SK-N-MC (cell line): ENCODE data around the gene CKLF.

Experiments
- FOXP2 ChIP-seq: optimal IDR thresholded peaks from 2 replicates; pipeline ENCODE3; 2011; ENCODE audit warnings: mild to moderate bottlenecking, moderate library complexity; ENCODE audit not compliant: insufficient read depth; ENCODE audit errors: extremely low read length, control extremely low read depth
- POLR2AphosphoS5 ChIP-seq: IDR thresholded peaks from 2 replicates; pipeline ENCODE4 v1.6.1; 2012; ENCODE audit warnings: mild to moderate bottlenecking, low read depth, low read length, borderline replicate concordance

DNA sequence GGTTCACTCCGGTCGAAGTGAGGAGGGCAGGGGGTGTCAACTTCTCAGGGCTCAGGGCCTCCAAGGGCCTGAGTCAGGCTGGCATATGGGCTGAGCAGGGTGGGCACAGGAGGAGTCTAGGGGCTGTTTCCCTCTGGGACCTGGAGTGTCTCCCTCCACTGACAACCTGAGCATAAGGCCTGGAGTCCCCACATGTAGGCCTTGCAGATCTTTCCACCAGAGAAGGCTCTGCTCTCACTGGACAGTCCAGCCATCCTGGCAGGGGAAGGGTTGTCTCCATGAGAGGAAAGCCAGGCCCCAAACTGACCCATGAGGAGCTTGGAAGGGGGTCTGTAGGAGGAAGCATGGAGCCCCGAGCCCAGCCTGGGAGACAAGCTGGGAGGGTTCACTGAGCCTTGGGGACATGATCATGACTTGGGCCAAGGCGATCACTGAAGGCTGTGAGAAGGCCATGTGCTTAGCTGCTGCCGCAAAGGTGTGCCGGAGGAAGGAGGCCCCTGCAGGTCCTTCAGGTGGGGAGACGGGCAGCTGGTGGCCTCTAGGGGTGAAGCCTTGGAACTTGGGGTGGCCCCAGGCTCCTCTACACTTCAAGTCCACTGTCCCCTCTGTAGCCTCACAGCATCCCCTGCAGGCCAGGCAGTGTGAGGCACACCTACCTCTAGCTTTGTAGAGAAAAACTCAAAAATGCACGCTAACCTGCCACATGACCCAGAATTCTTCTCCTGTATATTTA is 36.8 kb downstream of the CKLF start:
- no peak for TF ChIP-seq POLR2AphosphoS5
- no peak for TF ChIP-seq FOXP2
